Activated CD4-positive, alpha-beta memory T cell treated with anti-CD3 and anti-CD28 coated beads, Interleukin-2, amount 10 ng/mL, durations not matched to agents 7 days and 5 days (primary cell): ENCODE results near the gene CDH4. TPM values are rescaled to one million over a fixed set of nuclear protein-coding genes. Genes with fewer than 3 reads are reported as not detected.

Experiments used
- CTCF ChIA-PET: fragments of 350-600 bp; sonication (Branson Sonifier 250); formaldehyde crosslinking; loops from one replicate; lab custom pipeline; 2021; ENCODE audit warnings: antibody characterized with exemption, inconsistent platforms; lab: Charles Lee
- POLR2A ChIA-PET: fragments of 350-600 bp; sonication (Branson Sonifier 250); formaldehyde crosslinking; loops from one replicate; lab custom pipeline; 2021; ENCODE audit warnings: antibody characterized with exemption; lab: Charles Lee
- DNase-seq: peaks from one replicate; pipeline ENCODE4 v3.0.0-alpha.2; 2020
- H3K27ac Mint-ChIP-seq: one replicate; pipeline ENCODE4 v1.8.0; 2021; ENCODE audit warnings: mild to moderate bottlenecking, mixed read lengths
- H3K27me3 Mint-ChIP-seq: one replicate; pipeline ENCODE4 v1.8.0; 2021; ENCODE audit warnings: mixed read lengths
- H3K36me3 Mint-ChIP-seq: one replicate; pipeline ENCODE4 v1.8.0; 2021; ENCODE audit warnings: low read depth, mixed read lengths
- H3K4me1 Mint-ChIP-seq: one replicate; pipeline ENCODE4 v1.8.0; 2021; ENCODE audit warnings: mixed read lengths
- H3K4me3 Mint-ChIP-seq: one replicate; pipeline ENCODE4 v1.8.0; 2021; ENCODE audit warnings: mild to moderate bottlenecking, mixed read lengths
- H3K9me3 Mint-ChIP-seq: one replicate; pipeline ENCODE4 v1.8.0; 2021; ENCODE audit warnings: mixed read lengths
- total RNA-seq, 2 experiments: library from RNA; stranded (reverse); gene quantifications; one replicate each; pipeline ENCODE4 v1.2.3, GENCODE V29; 2021

Gene CDH4
- total RNA-seq, 2 experiments from 2014 or later: 0.15 to 0.20 TPM

DNA sequence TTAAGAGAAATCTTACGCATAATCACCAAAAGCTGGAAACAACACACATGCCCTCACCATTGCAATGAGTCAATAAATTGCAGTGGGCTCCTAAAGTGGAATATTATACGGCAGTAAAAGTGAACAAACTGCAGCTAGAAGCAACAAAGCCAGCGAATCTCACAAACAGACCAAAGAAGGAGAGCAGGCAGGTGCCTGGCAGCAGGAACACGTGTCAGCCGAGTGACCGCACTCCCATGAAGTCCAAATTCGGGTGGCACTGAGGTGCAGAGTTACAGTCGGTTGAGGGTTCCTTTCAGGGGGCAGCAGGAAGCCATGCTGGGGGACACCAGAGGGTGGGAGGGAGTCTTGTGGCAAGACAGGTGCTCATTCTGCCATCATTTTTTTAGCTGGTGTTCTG is 500.5 kb downstream of the CDH4 start:
- H3K36me3 Mint-ChIP-seq: no peaks in the 10 kb centered on the region
- ChIA-PET POLR2A (no interaction called here), CTCF (no interaction called here)
- no peak for DNase-seq
- no peaks in the 10 kb centered on the region for H3K4me1 Mint-ChIP-seq
- H3K27ac Mint-ChIP-seq: no peak overlapping the region
- no peaks in the 10 kb centered on the region for H3K9me3 Mint-ChIP-seq
- H3K27me3 Mint-ChIP-seq: no peaks in the 10 kb centered on the region
- no peak overlapping the region for H3K4me3 Mint-ChIP-seq

DNA sequence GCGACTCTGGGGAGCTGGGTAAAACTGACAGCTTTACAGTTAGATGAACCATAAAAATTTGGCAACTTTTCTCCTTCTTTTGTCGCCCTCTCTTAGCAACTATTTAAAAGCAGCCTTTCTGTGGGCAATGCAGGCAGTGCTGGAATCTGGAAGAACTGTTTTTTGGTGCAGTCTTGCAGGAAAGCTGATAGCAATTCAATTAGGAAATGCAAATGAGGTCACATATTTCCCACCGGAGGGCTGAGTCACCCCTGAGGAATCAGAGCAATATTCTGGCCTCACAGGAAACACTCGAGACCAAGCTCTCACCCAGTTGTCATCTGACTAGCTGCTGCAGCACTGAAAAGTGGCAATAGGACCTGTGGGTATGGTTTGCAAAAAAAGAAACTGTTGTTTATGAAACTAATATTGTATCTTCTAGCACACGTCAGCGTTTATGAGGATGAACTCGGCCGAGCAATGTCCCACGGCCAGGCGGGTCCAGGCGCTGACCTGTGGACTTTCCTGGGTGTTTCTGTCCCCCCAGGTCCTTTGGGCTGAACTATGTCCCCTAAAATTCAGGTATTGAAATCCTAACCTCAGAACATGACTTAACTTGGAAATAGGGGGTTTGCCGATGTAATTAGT is 501.4 kb downstream of the CDH4 start:
- H3K4me1 Mint-ChIP-seq: no peaks in the 10 kb centered on the region
- no peak overlapping the region for H3K4me3 Mint-ChIP-seq
- no peaks in the 10 kb centered on the region for H3K36me3 Mint-ChIP-seq
- CTCF ChIA-PET: no interaction called here
- H3K27me3 Mint-ChIP-seq: no peaks in the 10 kb centered on the region
- no peak for DNase-seq
- POLR2A ChIA-PET: no interaction called here
- H3K27ac Mint-ChIP-seq: no peak overlapping the region
- no peaks in the 10 kb centered on the region for H3K9me3 Mint-ChIP-seq

DNA sequence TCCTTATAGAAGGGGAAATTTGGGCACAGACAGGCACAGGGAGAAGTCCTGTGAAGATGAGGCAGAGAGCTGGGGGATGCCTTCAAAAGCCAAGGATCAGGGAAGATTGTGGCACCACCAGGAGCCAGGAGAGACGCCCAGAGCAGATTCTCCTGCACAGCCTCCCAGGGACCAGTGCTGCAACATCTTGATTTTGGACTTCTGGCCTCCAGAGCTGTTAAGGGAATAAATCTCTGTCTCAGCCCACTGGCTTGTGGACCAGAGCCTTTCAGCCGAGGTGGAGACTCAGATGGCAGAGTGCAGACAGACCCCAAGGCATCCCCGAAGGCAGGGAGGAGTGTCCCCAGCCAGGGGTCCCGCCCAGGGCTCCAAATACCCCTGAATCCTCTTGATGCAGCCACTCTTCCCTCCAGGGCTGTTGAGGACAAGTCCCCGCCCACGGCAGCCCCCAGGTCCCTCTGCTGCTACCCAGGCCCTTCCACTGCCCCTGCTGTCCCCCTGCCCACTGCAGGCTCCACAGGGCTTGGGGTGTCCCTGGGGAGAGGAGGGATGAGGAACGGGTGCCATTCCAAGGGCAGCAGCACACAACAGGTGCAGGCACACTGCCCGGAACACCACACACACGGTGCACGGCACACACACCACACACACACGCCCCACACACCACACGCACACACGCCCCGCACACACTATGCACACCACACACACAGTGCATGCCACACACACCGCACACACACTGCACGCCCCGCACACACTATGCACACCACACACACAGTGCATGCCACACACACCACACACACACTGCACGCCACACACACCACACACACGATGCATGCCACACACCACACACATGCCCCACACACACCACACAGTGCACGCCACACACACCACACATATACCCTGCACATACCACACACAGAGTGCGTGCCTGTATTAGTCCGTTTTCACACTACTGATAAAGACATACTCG is 502.2 kb downstream of the CDH4 start:
- no peak overlapping the region for H3K27ac Mint-ChIP-seq
- H3K36me3 Mint-ChIP-seq: no peaks in the 10 kb centered on the region
- H3K4me3 Mint-ChIP-seq: no peak overlapping the region
- no peak for DNase-seq
- POLR2A ChIA-PET: no interaction called here
- no peaks in the 10 kb centered on the region for H3K27me3 Mint-ChIP-seq
- H3K9me3 Mint-ChIP-seq: no peaks in the 10 kb centered on the region
- CTCF ChIA-PET: no interaction called here
- H3K4me1 Mint-ChIP-seq: no peaks in the 10 kb centered on the region

DNA sequence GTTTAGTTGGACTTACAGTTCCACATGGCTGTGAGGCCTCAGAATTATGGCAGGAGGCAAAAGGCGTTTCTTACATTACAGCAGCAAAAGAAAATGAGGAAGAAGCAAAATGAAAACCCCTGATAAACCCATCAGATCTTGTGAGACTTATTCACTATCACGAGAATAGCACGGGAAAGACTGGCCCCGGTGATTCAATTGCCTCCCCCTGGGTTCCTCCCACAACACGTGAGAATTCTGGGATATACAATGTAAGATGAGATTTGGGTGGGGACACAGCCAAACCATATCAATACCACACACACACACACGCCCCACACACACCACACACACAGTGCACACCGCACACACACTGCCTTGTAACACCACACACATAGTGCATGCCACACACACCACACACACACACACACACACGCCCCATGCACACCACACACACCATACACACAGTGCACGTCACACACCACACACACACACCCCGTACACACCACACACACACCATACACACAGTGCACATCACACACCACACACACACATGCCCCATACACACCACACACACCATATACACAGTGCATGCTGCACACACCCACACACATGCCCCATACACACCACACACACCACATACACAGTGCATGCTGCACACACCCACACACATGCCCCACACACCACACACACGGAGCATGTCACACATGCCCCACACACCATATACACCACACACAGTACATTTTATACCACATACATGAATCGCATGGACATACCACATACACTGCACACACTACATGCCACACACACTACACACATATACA is 503.1 kb downstream of the CDH4 start:
- Mint-ChIP-seq H3K9me3 (no peaks in the 10 kb centered on the region), H3K4me1 (no peaks in the 10 kb centered on the region), H3K4me3 (no peak overlapping the region), H3K27ac (no peak overlapping the region), H3K36me3 (no peaks in the 10 kb centered on the region), H3K27me3 (no peaks in the 10 kb centered on the region)
- CTCF ChIA-PET: no interaction called here
- DNase-seq: no peak
- POLR2A ChIA-PET: no interaction called here

DNA sequence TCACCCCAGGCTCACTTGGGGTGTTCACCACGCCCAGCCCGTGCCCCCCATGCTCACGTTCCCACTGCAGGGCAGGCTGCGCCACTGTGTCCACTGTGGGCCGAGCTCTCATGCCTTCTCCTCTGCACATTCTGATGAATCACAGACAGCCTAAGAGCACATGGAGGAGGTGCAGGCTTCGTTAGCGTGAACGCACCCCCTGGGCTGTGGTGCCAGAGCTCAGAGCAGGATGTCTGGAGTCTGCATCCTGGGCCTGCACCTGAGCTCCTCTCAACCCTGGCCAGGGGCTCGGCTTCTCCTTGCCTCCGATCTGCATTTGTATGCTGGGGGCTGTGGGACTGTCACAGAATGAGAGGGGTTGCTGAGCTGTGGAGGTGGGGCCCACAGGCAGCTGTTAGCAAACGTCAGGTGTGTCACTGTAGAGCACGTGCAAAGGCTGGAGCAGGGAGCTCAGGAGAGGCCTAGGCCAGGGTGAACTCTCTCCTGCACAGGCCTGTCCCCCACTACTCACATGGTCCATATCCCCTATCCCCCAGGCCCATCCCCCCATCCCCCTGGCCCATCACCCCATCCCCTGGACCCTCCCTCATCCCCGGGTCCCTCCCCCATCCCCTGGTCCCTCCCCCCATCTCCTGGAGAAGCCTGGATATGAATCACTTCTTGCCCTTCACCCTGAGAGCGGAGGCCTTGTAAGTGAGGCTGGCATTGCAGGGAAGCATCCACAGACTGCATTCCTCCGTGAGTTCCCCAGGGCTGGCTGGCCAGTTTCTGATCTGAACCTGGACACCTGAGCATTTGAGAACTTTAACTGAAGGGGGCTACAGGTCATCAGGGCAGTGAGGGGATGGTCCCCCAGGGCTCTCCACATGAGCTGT is 504.1 kb downstream of the CDH4 start:
- POLR2A ChIA-PET: no interaction called here
- Mint-ChIP-seq H3K36me3 (no peaks in the 10 kb centered on the region), H3K9me3 (no peaks in the 10 kb centered on the region), H3K27ac (no peak overlapping the region), H3K4me1 (no peaks in the 10 kb centered on the region), H3K4me3 (no peak overlapping the region), H3K27me3 (no peaks in the 10 kb centered on the region)
- DNase-seq: no peak
- CTCF ChIA-PET: no interaction called here

DNA sequence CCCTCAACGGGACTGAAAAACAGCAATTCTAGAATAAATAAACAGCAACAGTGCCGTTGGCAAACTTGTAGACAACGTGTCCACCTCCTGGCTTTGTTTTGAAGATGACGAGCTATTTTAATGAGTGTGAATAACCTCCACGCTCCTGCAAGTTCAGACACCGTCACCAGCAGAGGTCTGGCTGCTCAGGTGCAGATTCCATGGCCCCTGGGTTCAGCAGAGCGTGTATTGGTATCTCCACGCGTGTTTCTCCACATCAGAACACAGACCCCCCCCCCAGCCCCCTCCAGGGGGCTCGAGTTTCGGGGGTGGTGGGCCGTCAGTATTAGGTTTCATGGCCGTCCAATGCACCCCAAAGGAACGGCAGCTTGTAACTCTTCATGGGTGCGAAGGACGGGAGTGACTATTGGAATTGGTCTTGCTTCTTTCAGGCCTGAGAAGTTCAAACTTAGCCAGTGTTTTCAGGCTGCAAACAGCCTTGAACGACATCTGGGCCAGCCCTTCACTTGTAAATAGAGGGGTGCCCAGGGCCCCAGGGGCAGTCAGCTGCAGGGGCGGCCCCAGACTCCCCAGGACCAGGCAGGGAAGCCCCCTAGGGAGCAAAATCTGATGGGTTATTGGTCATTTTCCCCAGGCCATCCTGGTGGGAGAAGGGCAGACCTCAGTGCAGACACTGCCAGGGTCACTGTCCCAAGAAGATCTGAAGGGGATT is 505.1 kb downstream of the CDH4 start:
- CTCF ChIA-PET: no interaction called here
- no peaks in the 10 kb centered on the region for H3K27me3 Mint-ChIP-seq

DNA sequence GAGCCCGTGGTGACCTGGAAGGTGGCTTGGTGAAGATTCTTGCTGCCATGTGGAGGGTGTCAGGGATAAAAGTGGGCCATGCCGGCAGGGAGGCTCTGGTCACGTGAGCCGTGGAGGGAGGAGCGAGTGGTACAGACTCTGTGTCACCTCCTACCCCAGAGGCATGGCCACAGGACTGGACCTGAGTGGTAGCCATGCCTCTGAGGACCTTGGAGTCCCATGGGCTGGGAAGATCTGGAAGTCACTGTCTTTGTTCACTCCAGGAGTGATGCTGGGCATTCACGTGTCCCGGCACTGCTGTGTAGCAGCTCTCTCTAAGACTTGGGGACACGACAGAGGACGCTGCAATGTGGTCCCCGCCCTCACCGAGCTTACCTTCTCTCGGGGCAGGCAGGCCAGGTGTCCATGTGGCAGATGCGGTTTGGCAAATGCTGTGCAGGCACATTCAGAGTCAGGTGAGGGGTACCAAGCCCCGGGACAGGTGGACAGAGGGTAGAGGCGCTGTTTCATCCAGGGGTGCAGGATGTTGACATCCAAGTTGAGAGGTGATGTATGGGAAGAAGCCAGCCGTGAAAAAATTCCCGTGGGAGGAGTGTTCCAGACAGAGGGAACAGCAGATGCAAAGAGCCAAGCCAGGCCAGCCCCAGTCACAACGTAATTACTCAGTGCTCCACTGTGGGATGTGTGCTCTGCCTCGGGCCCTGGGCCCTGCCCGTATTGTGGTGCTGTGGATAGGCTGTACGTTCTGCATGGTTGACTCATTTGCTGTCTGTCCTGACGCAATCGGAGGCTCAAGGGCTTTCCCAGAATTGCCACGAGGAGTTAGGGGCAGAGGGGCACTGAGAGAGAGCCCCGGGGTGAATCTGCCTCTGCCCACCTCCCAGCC is 505.9 kb downstream of the CDH4 start:
- POLR2A ChIA-PET: no interaction called here
- Mint-ChIP-seq H3K4me1 (no peaks in the 10 kb centered on the region), H3K27me3 (no peaks in the 10 kb centered on the region), H3K9me3 (no peaks in the 10 kb centered on the region), H3K36me3 (no peaks in the 10 kb centered on the region), H3K27ac (no peak overlapping the region), H3K4me3 (no peak overlapping the region)
- DNase-seq: no peak
- CTCF ChIA-PET: no interaction called here

More for the DNA sequence above, 505.1 kb downstream of the CDH4 start:
- no peak for DNase-seq
- H3K4me3 Mint-ChIP-seq: no peak overlapping the region
- no peak overlapping the region for H3K27ac Mint-ChIP-seq
- no peaks in the 10 kb centered on the region for H3K4me1 Mint-ChIP-seq
- POLR2A ChIA-PET: no interaction called here
- H3K36me3 Mint-ChIP-seq: no peaks in the 10 kb centered on the region
- H3K9me3 Mint-ChIP-seq: no peaks in the 10 kb centered on the region

DNA sequence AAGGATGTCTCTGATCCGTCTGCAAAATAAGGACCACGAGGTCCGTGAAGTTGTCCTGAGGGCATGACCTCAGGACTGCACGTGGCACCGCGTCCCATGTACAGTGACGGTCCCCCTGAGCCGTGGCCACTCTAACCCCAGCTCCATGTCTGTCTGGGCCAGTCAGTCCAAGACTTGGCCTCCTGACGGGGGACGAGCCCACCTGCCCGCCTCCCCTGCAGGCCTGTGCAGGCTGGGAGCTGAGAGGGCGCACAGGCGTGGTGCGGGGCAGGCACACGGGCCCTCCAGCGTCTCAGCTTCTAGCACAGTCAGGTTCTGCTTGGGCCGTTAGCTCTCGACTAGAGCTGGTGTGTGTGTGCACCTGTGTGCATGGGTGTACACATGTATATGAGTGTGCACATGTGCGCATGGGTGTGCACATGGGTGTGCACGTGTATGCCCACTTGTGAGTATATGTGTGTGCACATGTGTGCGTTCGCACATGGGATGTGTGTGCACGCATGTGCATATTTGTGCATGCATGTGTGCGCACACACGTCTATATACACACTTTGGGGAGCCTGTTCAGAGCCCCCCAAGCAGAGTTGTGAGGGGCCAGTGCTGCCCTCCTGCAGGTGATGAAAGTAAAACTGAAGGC is 506.6 kb downstream of the CDH4 start:
- ChIA-PET CTCF (no interaction called here), POLR2A (no interaction called here)
- Mint-ChIP-seq H3K27me3 (no peaks in the 10 kb centered on the region), H3K27ac (no peak overlapping the region), H3K4me1 (no peaks in the 10 kb centered on the region), H3K4me3 (no peak overlapping the region), H3K9me3 (no peaks in the 10 kb centered on the region), H3K36me3 (no peaks in the 10 kb centered on the region)
- no peak for DNase-seq

DNA sequence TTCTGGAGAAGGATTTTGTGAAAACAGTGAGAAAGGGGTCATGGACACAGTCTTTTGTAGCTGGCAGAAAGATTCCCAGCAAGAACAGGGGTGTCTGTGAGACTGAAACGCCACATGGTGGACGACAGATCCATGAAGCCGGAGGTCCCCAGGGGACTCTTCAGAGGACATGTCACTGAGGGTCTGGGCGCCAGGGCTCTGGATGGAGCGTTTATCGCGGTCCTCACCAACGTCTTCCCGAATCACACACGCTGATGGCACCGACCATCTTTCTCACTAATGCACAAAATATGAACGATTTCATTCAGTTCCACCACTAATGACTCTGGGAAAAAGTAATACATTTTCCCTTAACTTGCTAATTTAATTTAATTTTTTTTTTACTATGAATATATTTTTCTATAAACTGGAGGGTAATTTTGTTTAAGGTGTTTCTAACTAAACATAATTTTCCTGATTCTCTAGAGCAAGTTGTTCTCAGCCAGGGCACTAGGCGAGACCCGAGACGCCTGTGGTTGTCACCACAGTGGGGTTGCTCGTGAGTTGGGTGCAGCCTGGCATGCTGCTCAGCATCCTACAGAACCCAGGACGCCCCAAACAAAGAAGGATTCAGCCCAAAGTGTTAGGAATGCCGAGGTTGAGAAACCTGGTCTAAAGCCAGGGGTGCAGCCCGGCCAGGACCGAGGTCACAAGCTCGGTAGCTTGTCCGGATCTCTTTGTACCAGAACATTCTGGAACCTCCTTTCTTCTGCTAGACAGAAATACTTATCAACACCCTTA is 507.4 kb downstream of the CDH4 start:
- H3K9me3 Mint-ChIP-seq: no peaks in the 10 kb centered on the region
- DNase-seq: no peak
- no peak overlapping the region for H3K4me3 Mint-ChIP-seq
- no peak overlapping the region for H3K27ac Mint-ChIP-seq
- ChIA-PET POLR2A (no interaction called here), CTCF (no interaction called here)
- no peaks in the 10 kb centered on the region for H3K36me3 Mint-ChIP-seq
- H3K27me3 Mint-ChIP-seq: no peaks in the 10 kb centered on the region
- H3K4me1 Mint-ChIP-seq: no peaks in the 10 kb centered on the region

DNA sequence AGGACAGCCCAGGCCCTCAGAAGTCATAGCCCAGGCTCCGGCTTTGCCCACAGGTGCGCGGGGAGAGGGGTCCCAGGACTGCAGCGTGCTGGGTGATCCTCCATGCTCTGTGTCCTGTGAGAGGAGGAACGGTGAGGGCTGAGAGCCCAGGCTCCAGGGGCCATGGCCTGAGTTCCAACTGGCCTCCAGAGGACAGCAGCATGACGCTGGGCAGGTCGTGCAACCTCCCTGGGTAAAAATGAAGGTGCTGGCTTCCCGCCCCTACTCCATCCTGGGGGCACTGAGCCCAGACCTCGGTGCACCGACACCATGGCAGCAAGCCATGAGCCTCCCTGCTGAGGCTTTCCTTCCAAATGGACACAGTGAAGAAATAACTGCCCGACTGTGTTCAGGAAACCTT is 508.3 kb downstream of the CDH4 start:
- no peaks in the 10 kb centered on the region for H3K36me3 Mint-ChIP-seq
- ChIA-PET CTCF (no interaction called here), POLR2A (no interaction called here)
- no peak overlapping the region for H3K27ac Mint-ChIP-seq
- H3K9me3 Mint-ChIP-seq: no peaks in the 10 kb centered on the region
- no peaks in the 10 kb centered on the region for H3K27me3 Mint-ChIP-seq
- H3K4me3 Mint-ChIP-seq: no peak overlapping the region
- no peak for DNase-seq
- H3K4me1 Mint-ChIP-seq: no peaks in the 10 kb centered on the region

DNA sequence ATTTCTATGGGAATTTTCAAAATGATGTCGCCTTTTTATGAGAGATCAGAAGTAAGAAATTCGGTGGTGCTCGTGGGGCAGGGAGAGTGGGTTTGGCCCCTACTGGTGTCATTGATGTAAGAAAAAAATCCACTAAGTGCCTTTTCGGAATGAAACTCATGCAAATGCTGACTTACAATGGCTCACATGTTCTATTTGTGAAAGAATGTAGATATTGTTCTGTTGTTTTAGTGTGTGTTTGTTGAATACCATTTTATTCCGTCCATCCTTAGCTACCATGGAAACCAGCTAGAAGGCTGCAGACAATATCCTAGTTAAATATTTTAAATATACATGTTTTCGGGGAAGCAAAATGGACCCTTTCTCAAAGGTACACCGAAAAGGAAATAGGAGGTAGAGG is 508.7 kb downstream of the CDH4 start:
- no peaks in the 10 kb centered on the region for H3K36me3 Mint-ChIP-seq
- no peak for DNase-seq
- CTCF ChIA-PET: no interaction called here
- no peaks in the 10 kb centered on the region for H3K27me3 Mint-ChIP-seq
- no peak overlapping the region for H3K4me3 Mint-ChIP-seq
- H3K27ac Mint-ChIP-seq: no peak overlapping the region
- POLR2A ChIA-PET: no interaction called here
- no peaks in the 10 kb centered on the region for H3K9me3 Mint-ChIP-seq
- no peaks in the 10 kb centered on the region for H3K4me1 Mint-ChIP-seq
